ENCODE data around the gene NUBP2. TPM values are rescaled to one million over a fixed set of nuclear protein-coding genes. Genes with fewer than 3 reads are reported as not detected.

The NUBP2 gene
- total RNA-seq, 1 experiment from 2014 or later = 89.2 TPM

- TF ChIP-seq ZNF281 (CRISPR knock-in tag; IDR thresholded peaks at IDR 0.05) = no peak
- TF ChIP-seq USF2 (CRISPR knock-in tag; IDR thresholded peaks at IDR 0.05) = no peak
- TF ChIP-seq CREB1 (CRISPR knock-in tag; IDR thresholded peaks at IDR 0.05) = no peak
- no peak for TF ChIP-seq IRF2 (CRISPR knock-in tag; IDR thresholded peaks at IDR 0.05; ENCODE audit: borderline replicate concordance, low read depth)
- no peak for TF ChIP-seq ZNF263 (CRISPR knock-in tag; IDR thresholded peaks at IDR 0.05; ENCODE audit: low read depth)
- no peak for TF ChIP-seq JAZF1 (CRISPR knock-in tag; IDR thresholded peaks at IDR 0.05)
- TF ChIP-seq, protein P1, sequence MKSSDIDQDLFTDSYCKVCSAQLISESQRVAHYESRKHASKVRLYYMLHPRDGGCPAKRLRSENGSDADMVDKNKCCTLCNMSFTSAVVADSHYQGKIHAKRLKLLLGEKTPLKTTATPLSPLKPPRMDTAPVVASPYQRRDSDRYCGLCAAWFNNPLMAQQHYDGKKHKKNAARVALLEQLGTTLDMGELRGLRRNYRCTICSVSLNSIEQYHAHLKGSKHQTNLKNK (CRISPR knock-in tag; IDR thresholded peaks at IDR 0.05) = no peak
These were observed 35.0 kb downstream of the NUBP2 start (continued) for GRCh38 chr16:1817716-1818115.

DNA sequence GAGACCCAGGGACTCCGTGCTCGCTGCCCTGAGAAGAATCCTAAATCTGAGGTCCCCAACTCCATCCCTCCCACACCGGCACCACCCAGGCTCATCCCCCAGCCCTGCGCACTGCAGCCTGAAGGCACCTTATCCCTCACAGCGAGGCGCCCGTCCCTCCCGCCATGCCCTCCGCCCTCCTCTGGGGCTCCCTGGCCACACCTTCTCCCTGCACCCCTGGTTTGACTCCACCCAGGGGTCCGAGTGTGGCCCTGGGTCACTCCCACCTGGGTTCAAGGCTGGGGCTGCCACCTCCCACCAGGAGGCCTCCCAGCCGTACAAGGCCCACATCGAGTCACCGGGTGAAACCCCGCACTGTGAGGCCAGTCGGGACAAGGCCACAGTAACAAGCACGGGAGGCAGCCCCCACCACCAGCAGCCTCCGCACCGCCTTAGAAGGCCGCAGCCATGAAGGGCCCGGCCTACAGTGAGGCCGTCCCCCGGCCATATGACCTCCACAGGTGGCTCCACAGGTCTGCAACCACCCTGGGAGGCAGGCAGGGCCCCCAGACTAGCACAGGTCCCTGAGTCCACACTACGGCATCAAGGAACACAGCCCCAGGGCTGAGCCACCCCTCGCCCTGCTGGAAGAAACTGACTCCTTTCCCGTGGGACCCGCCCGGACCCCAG is 35.6 kb downstream of the NUBP2 start:
- no peaks in the 10 kb centered on the region for H3K27me3 Mint-ChIP-seq (ENCODE audit: low read depth)

GRCh38 chr16:1818873-1819525 is 36.2 kb downstream of the NUBP2 start:
- Mint-ChIP-seq H3K9me3 (no peaks in the 10 kb centered on the region), H3K4me1 (0 out of 2 replicates have a peak, but pooled peaks cover 4% of the 10 kb centered on the region), H3K27me3 (ENCODE audit: low read depth) (no peaks in the 10 kb centered on the region), H3K4me3 (no peak overlapping the region), H3K27ac (peak overlapping the region; percentile 65; the same call in 1 of the 2 replicates), H3K36me3 (peaks cover 6% of the 10 kb centered on the region)
- TF ChIP-seq, protein P2, sequence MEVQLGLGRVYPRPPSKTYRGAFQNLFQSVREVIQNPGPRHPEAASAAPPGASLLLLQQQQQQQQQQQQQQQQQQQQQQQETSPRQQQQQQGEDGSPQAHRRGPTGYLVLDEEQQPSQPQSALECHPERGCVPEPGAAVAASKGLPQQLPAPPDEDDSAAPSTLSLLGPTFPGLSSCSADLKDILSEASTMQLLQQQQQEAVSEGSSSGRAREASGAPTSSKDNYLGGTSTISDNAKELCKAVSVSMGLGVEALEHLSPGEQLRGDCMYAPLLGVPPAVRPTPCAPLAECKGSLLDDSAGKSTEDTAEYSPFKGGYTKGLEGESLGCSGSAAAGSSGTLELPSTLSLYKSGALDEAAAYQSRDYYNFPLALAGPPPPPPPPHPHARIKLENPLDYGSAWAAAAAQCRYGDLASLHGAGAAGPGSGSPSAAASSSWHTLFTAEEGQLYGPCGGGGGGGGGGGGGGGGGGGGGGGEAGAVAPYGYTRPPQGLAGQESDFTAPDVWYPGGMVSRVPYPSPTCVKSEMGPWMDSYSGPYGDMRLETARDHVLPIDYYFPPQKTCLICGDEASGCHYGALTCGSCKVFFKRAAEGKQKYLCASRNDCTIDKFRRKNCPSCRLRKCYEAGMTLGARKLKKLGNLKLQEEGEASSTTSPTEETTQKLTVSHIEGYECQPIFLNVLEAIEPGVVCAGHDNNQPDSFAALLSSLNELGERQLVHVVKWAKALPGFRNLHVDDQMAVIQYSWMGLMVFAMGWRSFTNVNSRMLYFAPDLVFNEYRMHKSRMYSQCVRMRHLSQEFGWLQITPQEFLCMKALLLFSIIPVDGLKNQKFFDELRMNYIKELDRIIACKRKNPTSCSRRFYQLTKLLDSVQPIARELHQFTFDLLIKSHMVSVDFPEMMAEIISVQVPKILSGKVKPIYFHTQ (CRISPR knock-in tag; IDR thresholded peaks at IDR 0.05) = no peak
- TF ChIP-seq NFATC4 (CRISPR knock-in tag; IDR thresholded peaks at IDR 0.05) = no peak
- ATAC-seq = no peak
- ChIA-PET CTCF (no interaction called here), POLR2A (no interaction called here)
- DNase-seq (ENCODE audit: low spot score) = no peak

More for the DNA sequence above, 35.6 kb downstream of the NUBP2 start:
- peaks cover 6% of the 10 kb centered on the region for H3K36me3 Mint-ChIP-seq
- no peaks in the 10 kb centered on the region for H3K4me1 Mint-ChIP-seq
- no peak overlapping the region for H3K4me3 Mint-ChIP-seq
- ChIA-PET CTCF (no interaction called here), POLR2A (no interaction called here)
- TF ChIP-seq, protein P3, sequence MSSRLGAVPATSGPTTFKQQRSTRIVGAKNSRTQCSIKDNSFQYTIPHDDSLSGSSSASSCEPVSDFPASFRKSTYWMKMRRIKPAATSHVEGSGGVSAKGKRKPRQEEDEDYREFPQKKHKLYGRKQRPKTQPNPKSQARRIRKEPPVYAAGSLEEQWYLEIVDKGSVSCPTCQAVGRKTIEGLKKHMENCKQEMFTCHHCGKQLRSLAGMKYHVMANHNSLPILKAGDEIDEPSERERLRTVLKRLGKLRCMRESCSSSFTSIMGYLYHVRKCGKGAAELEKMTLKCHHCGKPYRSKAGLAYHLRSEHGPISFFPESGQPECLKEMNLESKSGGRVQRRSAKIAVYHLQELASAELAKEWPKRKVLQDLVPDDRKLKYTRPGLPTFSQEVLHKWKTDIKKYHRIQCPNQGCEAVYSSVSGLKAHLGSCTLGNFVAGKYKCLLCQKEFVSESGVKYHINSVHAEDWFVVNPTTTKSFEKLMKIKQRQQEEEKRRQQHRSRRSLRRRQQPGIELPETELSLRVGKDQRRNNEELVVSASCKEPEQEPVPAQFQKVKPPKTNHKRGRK (CRISPR knock-in tag; IDR thresholded peaks at IDR 0.05; ENCODE audit: borderline replicate concordance) = no peak
- no peak for TF ChIP-seq CBFB (CRISPR knock-in tag; IDR thresholded peaks at IDR 0.05; ENCODE audit: low read depth)
- no peak for DNase-seq (ENCODE audit: low spot score)
- no peaks in the 10 kb centered on the region for H3K9me3 Mint-ChIP-seq
- ATAC-seq = no peak
- no peak overlapping the region for H3K27ac Mint-ChIP-seq
